CD4-positive, alpha-beta memory T cell (primary cell): Measurements from ENCODE around the gene TMEM158. TPM values are rescaled to one million over a fixed set of nuclear protein-coding genes. Genes with fewer than 3 reads are reported as not detected.

ENCODE experiments used
- CTCF ChIA-PET: fragments of 350-600 bp; sonication (Branson Sonifier 250); formaldehyde crosslinking; loops from one replicate; lab custom pipeline; 2021; ENCODE audit warnings: inconsistent platforms; ENCODE audit not compliant: partially characterized antibody; lab: Charles Lee
- POLR2A ChIA-PET: fragments of 350-600 bp; sonication (Branson Sonifier 250); formaldehyde crosslinking; loops from one replicate; lab custom pipeline; 2021; ENCODE audit not compliant: partially characterized antibody; lab: Charles Lee
- DNase-seq, 5 donors: peaks; one replicate each; pipeline versions ENCODE4 v3.0.0 to v3.0.0-alpha.2; 2020 to 2022; ENCODE audit warnings: mixed read lengths in 1 of 5
- H3K27ac ChIP-seq: one replicate; pipeline ENCODE4 v1.7.0; 2013; ENCODE audit warnings: low read depth, low read length
- H3K27me3 ChIP-seq: 2 replicates; pipeline ENCODE4 v1.7.0; 2013; ENCODE audit warnings: mild to moderate bottlenecking, low read length, moderate library complexity; ENCODE audit not compliant: insufficient read depth
- H3K36me3 ChIP-seq: 2 replicates; pipeline ENCODE4 v1.7.0; 2013; ENCODE audit warnings: mild to moderate bottlenecking, low read length, moderate library complexity; ENCODE audit not compliant: insufficient read depth
- H3K4me1 ChIP-seq: 2 replicates; pipeline ENCODE4 v1.7.0; 2013; ENCODE audit warnings: mild to moderate bottlenecking, low read length, moderate library complexity; ENCODE audit not compliant: insufficient read depth
- H3K4me3 ChIP-seq, 2 donors: one replicate each; pipeline ENCODE4 v1.7.0; 2013; ENCODE audit warnings: low read length in 2 of 2, mild to moderate bottlenecking in 1 of 2
- H3K9me3 ChIP-seq, 2 donors: one replicate each; pipeline ENCODE4 v1.7.0; 2013; ENCODE audit warnings: low read length in 2 of 2, control low read depth in 1 of 2; ENCODE audit not compliant: control insufficient read depth in 1 of 2
- H3K27ac Mint-ChIP-seq, 7 donors: one replicate each; pipeline ENCODE4 v1.8.0; 2020 to 2021; ENCODE audit warnings: mixed read lengths in 7 of 7, mild to moderate bottlenecking in 6 of 7, inconsistent platforms in 3 of 7, moderate library complexity in 3 of 7
- H3K27me3 Mint-ChIP-seq, 2 donors: one replicate each; pipeline ENCODE4 v1.8.0; 2020 to 2021; ENCODE audit warnings: mixed read lengths in 2 of 2
- H3K36me3 Mint-ChIP-seq, 2 donors: one replicate each; pipeline ENCODE4 v1.8.0; 2020 to 2021; ENCODE audit warnings: mixed read lengths in 2 of 2, inconsistent platforms in 1 of 2, mild to moderate bottlenecking in 1 of 2
- H3K4me1 Mint-ChIP-seq, 4 donors: one replicate each; pipeline ENCODE4 v1.8.0; 2020 to 2021; ENCODE audit warnings: mixed read lengths in 4 of 4, mild to moderate bottlenecking in 1 of 4
- H3K4me3 Mint-ChIP-seq, 8 donors: one replicate each; pipeline ENCODE4 v1.8.0; 2020 to 2021; ENCODE audit warnings: mixed read lengths in 8 of 8, mild to moderate bottlenecking in 7 of 8, moderate library complexity in 6 of 8, inconsistent platforms in 3 of 8
- H3K9me3 Mint-ChIP-seq, 8 donors: one replicate each; pipeline ENCODE4 v1.8.0; 2020 to 2021; ENCODE audit warnings: mixed read lengths in 8 of 8, mild to moderate bottlenecking in 5 of 8, inconsistent platforms in 3 of 8, moderate library complexity in 1 of 8
- intact Hi-C: fragments of 100-400 bp; cut with micrococcal nuclease; formaldehyde crosslinking; loops from one replicate; pipeline ENCODE4 v1.15.1; 2023
- polyA plus RNA-seq, 2 donors: library from polyadenylated mRNA; unstranded; fragments of 300-500 nt; fragmentation: Illumina TruSeq; gene quantifications; one replicate each; pipeline ENCODE4 v1.2.3, GENCODE V29; 2021
- total RNA-seq, 2 experiments: library from RNA; stranded (reverse); gene quantifications; one replicate each; pipeline ENCODE4 v1.2.3, GENCODE V29; 2021

The TMEM158 gene
- total and polyA plus RNA-seq, 4 experiments from 2014 or later: not detected

DNA sequence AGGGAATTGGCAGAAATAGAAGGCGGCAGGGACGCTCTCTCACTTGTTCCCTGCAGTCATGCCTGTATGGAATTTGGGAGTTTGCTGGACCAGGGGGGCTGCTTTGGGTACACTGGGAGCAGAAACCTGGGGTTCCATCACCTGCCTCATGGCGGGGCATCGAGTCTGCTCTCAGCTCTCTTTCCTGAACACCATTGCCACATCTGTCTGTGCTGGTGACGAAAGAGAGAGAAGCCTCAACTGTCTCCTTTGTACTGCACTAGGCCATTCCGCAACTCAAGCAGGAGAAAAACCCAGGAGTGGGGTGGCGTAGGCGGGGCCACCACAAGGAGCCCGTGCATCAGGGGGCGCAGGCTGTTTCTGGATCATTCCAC is 14.0 kb downstream of the TMEM158 start:
- H3K36me3 ChIP-seq: no peaks in the 10 kb centered on the region
- Mint-ChIP-seq H3K36me3 (no peaks in the 10 kb centered on the region), H3K9me3 (no peaks in the 10 kb centered on the region), H3K4me3 (no peak overlapping the region), H3K27me3 (peaks cover 0 to 9% of the 10 kb centered on the region in 2 donors), H3K27ac (no peak overlapping the region), H3K4me1 (peaks cover 9 to 28% (median 20%) of the 10 kb centered on the region in 4 donors)
- POLR2A ChIA-PET: no interaction called here
- H3K4me3 ChIP-seq: no peak overlapping the region
- no peak overlapping the region for H3K27ac ChIP-seq
- peaks cover 22% of the 10 kb centered on the region for H3K4me1 ChIP-seq
- H3K27me3 ChIP-seq: peaks cover 5% of the 10 kb centered on the region
- DNase-seq: no peak
- intact Hi-C loops: loop anchor here (5.0 kb wide), 2 partner anchors 105 to 445 kb away; no protein-coding TSS in a partner anchor
- CTCF ChIA-PET: interaction anchor here (0.8 to 11.5 kb wide), 5 partner anchors 11 to 210 kb away, joined by 3 to 688 read pairs (median 19); no protein-coding TSS in a partner anchor
- H3K9me3 ChIP-seq: no peaks in the 10 kb centered on the region

- H3K27me3 Mint-ChIP-seq: peaks cover 0 to 9% of the 10 kb centered on the region in 2 donors
- Histone ChIP-seq H3K9me3 (no peaks in the 10 kb centered on the region), H3K27ac (no peak overlapping the region), H3K4me1 (peaks cover 22% of the 10 kb centered on the region), H3K27me3 (peaks cover 5% of the 10 kb centered on the region), H3K36me3 (no peaks in the 10 kb centered on the region), H3K4me3 (no peak overlapping the region)
- H3K4me3 Mint-ChIP-seq: no peak overlapping the region
- H3K27ac Mint-ChIP-seq: peak overlapping the region in 1 of 7 donors; percentile 77
- no peak for DNase-seq
- H3K9me3 Mint-ChIP-seq: no peaks in the 10 kb centered on the region
- intact Hi-C loops: loop anchor here (2.0 to 5.0 kb wide), 3 partner anchors 45 to 446 kb away; no protein-coding TSS in a partner anchor
- no peaks in the 10 kb centered on the region for H3K36me3 Mint-ChIP-seq
- ChIA-PET POLR2A (interaction anchor here (0.7 to 4.8 kb wide), 4 partner anchors 95 to 174 kb away, joined by 3 to 40 read pairs (median 4); no protein-coding TSS in a partner anchor), CTCF (interaction anchor here (0.7 to 11.5 kb wide), 20 partner anchors 8 to 386 kb away, joined by 3 to 688 read pairs (median 8); partner anchors contain the start of genes EXOSC7 and ZDHHC3)
- peaks cover 9 to 28% (median 20%) of the 10 kb centered on the region in 4 donors for H3K4me1 Mint-ChIP-seq
Measured at GRCh38 chr3:45211466-45212094, 14.5 kb downstream of the TMEM158 start.

- no peak overlapping the region for H3K27ac ChIP-seq
- POLR2A ChIA-PET: interaction anchor here (0.6 to 4.8 kb wide), 6 partner anchors 14 to 173 kb away, joined by 3 to 40 read pairs (median 4); no protein-coding TSS in a partner anchor
- peak overlapping the region in 2 of 8 donors; percentile 21 to 29 for H3K4me3 Mint-ChIP-seq
- CTCF ChIA-PET: interaction anchor here (0.6 to 11.5 kb wide), 47 partner anchors 8 to 446 kb away, joined by 3 to 688 read pairs (median 4); partner anchors contain the start of genes EXOSC7 and ZDHHC3
- no peaks in the 10 kb centered on the region for H3K36me3 Mint-ChIP-seq
- H3K4me1 Mint-ChIP-seq: peaks cover 9 to 28% (median 20%) of the 10 kb centered on the region in 4 donors
- H3K4me3 ChIP-seq: no peak overlapping the region
- H3K9me3 Mint-ChIP-seq: no peaks in the 10 kb centered on the region
- peak; percentile 73 to 82 (median 76) for DNase-seq
- H3K36me3 ChIP-seq: no peaks in the 10 kb centered on the region
- H3K27ac Mint-ChIP-seq: peak overlapping the region in 2 of 7 donors; percentile 6 to 77
- H3K27me3 ChIP-seq: peaks cover 5% of the 10 kb centered on the region
- no peaks in the 10 kb centered on the region for H3K9me3 ChIP-seq
- peaks cover 0 to 9% of the 10 kb centered on the region in 2 donors for H3K27me3 Mint-ChIP-seq
- peaks cover 22% of the 10 kb centered on the region for H3K4me1 ChIP-seq
- intact Hi-C loops: loop anchor here (1.0 to 5.0 kb wide), 4 partner anchors 44 to 447 kb away; no protein-coding TSS in a partner anchor
Measured at GRCh38 chr3:45210308-45211041, 15.6 kb downstream of the TMEM158 start.

DNA sequence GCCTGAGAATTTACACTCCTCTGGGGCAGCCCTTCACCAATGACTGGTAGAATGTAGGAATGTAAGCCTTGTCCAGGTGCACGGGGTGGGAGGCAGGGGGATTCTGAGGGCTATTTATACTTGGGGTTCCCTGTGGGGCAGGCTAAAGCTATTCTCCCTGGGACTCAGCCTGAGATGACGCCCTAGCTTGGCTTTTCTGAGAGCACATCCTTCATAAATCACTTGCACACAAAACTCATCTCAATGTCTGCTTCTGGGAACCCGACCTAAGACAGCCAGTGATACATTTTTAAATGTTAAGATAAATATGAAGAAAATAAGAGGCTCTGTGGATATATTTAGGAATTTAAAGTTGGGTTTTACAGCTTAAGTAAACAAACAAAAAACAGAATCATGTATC is 16.6 kb downstream of the TMEM158 start:
- no peak overlapping the region for H3K4me3 Mint-ChIP-seq
- POLR2A ChIA-PET: interaction anchor here (0.7 to 4.8 kb wide), 5 partner anchors 15 to 1742 kb away, joined by 3 to 40 read pairs (median 4); no protein-coding TSS in a partner anchor

DNA sequence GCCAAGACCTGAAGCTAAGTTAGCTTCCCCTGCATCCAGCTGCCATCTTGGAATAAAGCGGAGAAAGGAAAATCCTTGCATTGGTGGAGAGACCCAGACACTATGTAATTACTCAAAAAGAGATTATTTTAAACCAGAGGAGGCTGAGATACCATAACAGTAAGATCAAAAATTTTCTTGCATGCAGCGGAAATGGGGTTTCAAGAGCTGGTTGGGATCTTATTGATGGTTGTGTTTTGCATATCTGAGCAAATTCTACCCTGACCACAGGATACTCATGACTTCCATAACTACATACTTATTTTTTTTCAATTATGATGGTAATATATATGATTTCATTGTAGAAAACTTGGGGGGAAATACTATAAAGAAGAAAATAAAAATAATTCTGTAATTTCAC is 17.5 kb downstream of the TMEM158 start:
- intact Hi-C loops: no loop called here
- no peaks in the 10 kb centered on the region for H3K9me3 Mint-ChIP-seq
- H3K27me3 ChIP-seq: peaks cover 5% of the 10 kb centered on the region
- no peaks in the 10 kb centered on the region for H3K9me3 ChIP-seq
- ChIA-PET CTCF (interaction anchor here (1.0 to 11.5 kb wide), 5 partner anchors 16 to 451 kb away, joined by 3 to 688 read pairs (median 4); no protein-coding TSS in a partner anchor), POLR2A (interaction anchor here (0.7 to 4.8 kb wide), 6 partner anchors 9 to 172 kb away, joined by 3 to 40 read pairs (median 4); no protein-coding TSS in a partner anchor)
- no peaks in the 10 kb centered on the region for H3K36me3 ChIP-seq
- DNase-seq: peak in 4 of 5 donors; percentile 14 to 31 (median 24)
- H3K27ac ChIP-seq: no peak overlapping the region
- no peak overlapping the region for H3K4me3 ChIP-seq
- peak overlapping the region in 2 of 8 donors; percentile 51 to 70 for H3K4me3 Mint-ChIP-seq
- H3K4me1 ChIP-seq: peaks cover 22% of the 10 kb centered on the region
- H3K4me1 Mint-ChIP-seq: peaks cover 9 to 28% (median 21%) of the 10 kb centered on the region in 4 donors
- no peak overlapping the region for H3K27ac Mint-ChIP-seq
- H3K36me3 Mint-ChIP-seq: no peaks in the 10 kb centered on the region
- H3K27me3 Mint-ChIP-seq: peaks cover 0 to 9% of the 10 kb centered on the region in 2 donors

More for the DNA sequence above, 16.6 kb downstream of the TMEM158 start:
- H3K4me1 Mint-ChIP-seq: peaks cover 9 to 28% (median 21%) of the 10 kb centered on the region in 4 donors
- no peak overlapping the region for H3K4me3 ChIP-seq
- H3K36me3 ChIP-seq: no peaks in the 10 kb centered on the region
- H3K27ac ChIP-seq: no peak overlapping the region
- CTCF ChIA-PET: interaction anchor here (0.6 to 11.5 kb wide), 20 partner anchors 11 to 233 kb away, joined by 3 to 688 read pairs (median 4); partner anchors contain the start of genes EXOSC7 and ZDHHC3
- intact Hi-C loops: no loop called here
- H3K36me3 Mint-ChIP-seq: no peaks in the 10 kb centered on the region
- peaks cover 0 to 9% of the 10 kb centered on the region in 2 donors for H3K27me3 Mint-ChIP-seq
- peaks cover 5% of the 10 kb centered on the region for H3K27me3 ChIP-seq
- no peaks in the 10 kb centered on the region for H3K9me3 Mint-ChIP-seq
- H3K27ac Mint-ChIP-seq: no peak overlapping the region
- peaks cover 22% of the 10 kb centered on the region for H3K4me1 ChIP-seq
- DNase-seq: no peak
- no peaks in the 10 kb centered on the region for H3K9me3 ChIP-seq

DNA sequence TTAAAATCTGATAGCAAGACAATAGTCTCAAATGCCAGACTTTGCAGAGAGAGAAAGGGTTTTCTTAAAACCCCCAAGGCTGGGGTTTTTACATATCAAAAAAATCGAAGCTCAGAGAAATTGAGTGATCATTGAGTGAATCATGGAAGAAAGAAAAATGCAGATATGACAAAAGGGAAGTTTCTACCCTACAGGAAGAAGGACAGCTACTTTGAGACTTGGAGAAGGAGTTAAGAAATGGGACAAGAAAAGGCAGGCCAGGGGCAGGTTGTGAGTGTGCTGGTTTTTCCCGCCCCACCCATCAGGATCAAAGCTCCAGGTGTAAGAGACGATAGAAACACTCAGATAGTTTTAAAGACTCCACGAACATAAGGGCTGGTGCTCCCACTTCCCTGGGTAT is 18.6 kb downstream of the TMEM158 start:
- Mint-ChIP-seq H3K4me1 (peaks cover 9 to 28% (median 21%) of the 10 kb centered on the region in 4 donors), H3K27me3 (peaks cover 0 to 11% of the 10 kb centered on the region in 2 donors), H3K27ac (no peak overlapping the region), H3K36me3 (no peaks in the 10 kb centered on the region), H3K4me3 (peak overlapping the region in 1 of 8 donors; percentile 20), H3K9me3 (no peaks in the 10 kb centered on the region)
- H3K27ac ChIP-seq: no peak overlapping the region
- peaks cover 22% of the 10 kb centered on the region for H3K4me1 ChIP-seq
- no peak overlapping the region for H3K4me3 ChIP-seq
- CTCF ChIA-PET: interaction anchor here (0.7 to 11.5 kb wide), 3 partner anchors 9 to 452 kb away, joined by 3 to 688 read pairs (median 3); no protein-coding TSS in a partner anchor
- DNase-seq: no peak
- H3K36me3 ChIP-seq: no peaks in the 10 kb centered on the region
- H3K9me3 ChIP-seq: no peaks in the 10 kb centered on the region
- intact Hi-C loops: no loop called here
- POLR2A ChIA-PET: interaction anchor here (2.1 to 4.8 kb wide), 2 partner anchors 165 to 171 kb away, joined by 5 to 40 read pairs; no protein-coding TSS in a partner anchor
- H3K27me3 ChIP-seq: peaks cover 5% of the 10 kb centered on the region
